ENCODE results near the gene TRIM8.
A peak's percentile ranks its signal among the peaks of the same experiment; 100 is the strongest.
"Not testable (repeated sequence)": the region's sequence is repeated elsewhere in the genome, so short reads cannot be mapped to it uniquely, and the experiment has no call there.

The TRIM8 gene

GRCh38 chr10:102677331-102678067 lies 33.2 kb downstream of the TRIM8 start:
- Histone ChIP-seq H3K9me3 (ENCODE audit: low read length) (peaks cover 5% of the 10 kb centered on the region), H3K27me3 (ENCODE audit: insufficient read depth, low read length) (no peaks in the 10 kb centered on the region), H3K4me1 (ENCODE audit: insufficient read depth, low read length) (peaks cover 71% of the 10 kb centered on the region), H3K4me3 (ENCODE audit: low read length) (no peak overlapping the region), H3K36me3 (ENCODE audit: insufficient read depth, low read length) (peaks cover 14% of the 10 kb centered on the region), H2AFZ (ENCODE audit: low read depth, low read length) (no peak overlapping the region)

GRCh38 chr10:102678068-102678400 lies 33.8 kb downstream of the TRIM8 start:
- Histone ChIP-seq H3K36me3 (ENCODE audit: insufficient read depth, low read length) (peaks cover 18% of the 10 kb centered on the region), H3K4me3 (ENCODE audit: low read length) (no peak overlapping the region), H3K4me1 (ENCODE audit: insufficient read depth, low read length) (peaks cover 67% of the 10 kb centered on the region), H3K27me3 (ENCODE audit: insufficient read depth, low read length) (no peaks in the 10 kb centered on the region), H3K9me3 (ENCODE audit: low read length) (peaks cover 5% of the 10 kb centered on the region), H2AFZ (ENCODE audit: low read depth, low read length) (no peak overlapping the region)

- H3K36me3 ChIP-seq (ENCODE audit: insufficient read depth, low read length) = peaks cover 21% of the 10 kb centered on the region
- peaks cover 58% of the 10 kb centered on the region for H3K4me1 ChIP-seq (ENCODE audit: insufficient read depth, low read length)
- H3K4me3 ChIP-seq (ENCODE audit: low read length) = peak overlapping the region; percentile 1
- no peaks in the 10 kb centered on the region for H3K27me3 ChIP-seq (ENCODE audit: insufficient read depth, low read length)
- peaks cover 5% of the 10 kb centered on the region for H3K9me3 ChIP-seq (ENCODE audit: low read length)
- no peak overlapping the region for H2AFZ ChIP-seq (ENCODE audit: low read depth, low read length)
These were observed 34.6 kb downstream of the TRIM8 start for GRCh38 chr10:102678842-102679289.

- Histone ChIP-seq H3K9me3 (ENCODE audit: low read length) (peaks cover 5% of the 10 kb centered on the region), H3K27me3 (ENCODE audit: insufficient read depth, low read length) (no peaks in the 10 kb centered on the region), H3K4me1 (ENCODE audit: insufficient read depth, low read length) (peaks cover 54% of the 10 kb centered on the region), H3K4me3 (ENCODE audit: low read length) (no peak overlapping the region), H2AFZ (ENCODE audit: low read depth, low read length) (no peak overlapping the region), H3K36me3 (ENCODE audit: insufficient read depth, low read length) (peaks cover 22% of the 10 kb centered on the region)
These were observed 35.3 kb downstream of the TRIM8 start for GRCh38 chr10:102679596-102679995.

- H3K4me3 ChIP-seq (ENCODE audit: low read length) = no peak overlapping the region
These were observed 37.4 kb downstream of the TRIM8 start for GRCh38 chr10:102681696-102682095.

GRCh38 chr10:102682416-102682815 lies 38.1 kb downstream of the TRIM8 start:
- peaks cover 5% of the 10 kb centered on the region for H3K9me3 ChIP-seq (ENCODE audit: low read length)
- peaks cover 30% of the 10 kb centered on the region for H3K36me3 ChIP-seq (ENCODE audit: insufficient read depth, low read length)
- no peaks in the 10 kb centered on the region for H3K27me3 ChIP-seq (ENCODE audit: insufficient read depth, low read length)
- H3K4me1 ChIP-seq (ENCODE audit: insufficient read depth, low read length) = peaks cover 27% of the 10 kb centered on the region
- no peak overlapping the region for H2AFZ ChIP-seq (ENCODE audit: low read depth, low read length)
- H3K4me3 ChIP-seq (ENCODE audit: low read length) = no peak overlapping the region

More at GRCh38 chr10:102681696-102682095, 37.4 kb downstream of the TRIM8 start:
- peaks cover 34% of the 10 kb centered on the region for H3K4me1 ChIP-seq (ENCODE audit: insufficient read depth, low read length)
- H3K27me3 ChIP-seq (ENCODE audit: insufficient read depth, low read length) = no peaks in the 10 kb centered on the region
- no peak overlapping the region for H2AFZ ChIP-seq (ENCODE audit: low read depth, low read length)
- H3K36me3 ChIP-seq (ENCODE audit: insufficient read depth, low read length) = peaks cover 30% of the 10 kb centered on the region
- peaks cover 5% of the 10 kb centered on the region for H3K9me3 ChIP-seq (ENCODE audit: low read length)

- Histone ChIP-seq H3K27me3 (ENCODE audit: insufficient read depth, low read length) (no peaks in the 10 kb centered on the region), H2AFZ (ENCODE audit: low read depth, low read length) (no peak overlapping the region)
These were observed 38.7 kb downstream of the TRIM8 start for GRCh38 chr10:102682981-102683380.

GRCh38 chr10:102683736-102684135 lies 39.5 kb downstream of the TRIM8 start:
- Histone ChIP-seq H3K4me3 (ENCODE audit: low read length) (no peak overlapping the region), H3K36me3 (ENCODE audit: insufficient read depth, low read length) (peaks cover 41% of the 10 kb centered on the region), H3K9me3 (ENCODE audit: low read length) (peaks cover 5% of the 10 kb centered on the region), H3K27me3 (ENCODE audit: insufficient read depth, low read length) (no peaks in the 10 kb centered on the region), H2AFZ (ENCODE audit: low read depth, low read length) (no peak overlapping the region), H3K4me1 (ENCODE audit: insufficient read depth, low read length) (peaks cover 14% of the 10 kb centered on the region)

More at GRCh38 chr10:102682981-102683380, 38.7 kb downstream of the TRIM8 start:
- H3K36me3 ChIP-seq (ENCODE audit: insufficient read depth, low read length) = peaks cover 35% of the 10 kb centered on the region
- peaks cover 5% of the 10 kb centered on the region for H3K9me3 ChIP-seq (ENCODE audit: low read length)
- H3K4me1 ChIP-seq (ENCODE audit: insufficient read depth, low read length) = peaks cover 21% of the 10 kb centered on the region
- H3K4me3 ChIP-seq (ENCODE audit: low read length) = no peak overlapping the region

GRCh38 chr10:102691285-102692066 lies 47.2 kb downstream of the TRIM8 start:
- Histone ChIP-seq H3K4me1 (ENCODE audit: insufficient read depth, low read length) (no peaks in the 10 kb centered on the region), H3K4me3 (ENCODE audit: low read length) (no peak overlapping the region), H3K27me3 (ENCODE audit: insufficient read depth, low read length) (no peaks in the 10 kb centered on the region), H3K36me3 (ENCODE audit: insufficient read depth, low read length) (peaks cover 24% of the 10 kb centered on the region), H2AFZ (ENCODE audit: low read depth, low read length) (no peak overlapping the region), H3K9me3 (ENCODE audit: low read length) (no peaks in the 10 kb centered on the region)

- H2AFZ ChIP-seq (ENCODE audit: low read depth, low read length); H3K27me3 ChIP-seq (ENCODE audit: insufficient read depth, low read length); H3K9me3 ChIP-seq (ENCODE audit: low read length); H3K4me3 ChIP-seq (ENCODE audit: low read length); H3K4me1 ChIP-seq (ENCODE audit: insufficient read depth, low read length): not testable (repeated sequence)
- H3K36me3 ChIP-seq (ENCODE audit: insufficient read depth, low read length) = peaks cover 35% of the 10 kb centered on the region
These were observed 51.1 kb downstream of the TRIM8 start for GRCh38 chr10:102695401-102695800.

- Histone ChIP-seq H3K4me3 (ENCODE audit: low read length) (no peak overlapping the region), H3K36me3 (ENCODE audit: insufficient read depth, low read length) (peaks cover 40% of the 10 kb centered on the region), H2AFZ (ENCODE audit: low read depth, low read length) (no peak overlapping the region), H3K27me3 (ENCODE audit: insufficient read depth, low read length) (no peaks in the 10 kb centered on the region), H3K9me3 (ENCODE audit: low read length) (peaks cover 2% of the 10 kb centered on the region), H3K4me1 (ENCODE audit: insufficient read depth, low read length) (no peaks in the 10 kb centered on the region)
These were observed 52.5 kb downstream of the TRIM8 start for GRCh38 chr10:102696736-102697135.

- no peaks in the 10 kb centered on the region for H3K27me3 ChIP-seq (ENCODE audit: insufficient read depth, low read length)
- H3K36me3 ChIP-seq (ENCODE audit: insufficient read depth, low read length) = peaks cover 42% of the 10 kb centered on the region
- no peak overlapping the region for H2AFZ ChIP-seq (ENCODE audit: low read depth, low read length)
- no peaks in the 10 kb centered on the region for H3K4me1 ChIP-seq (ENCODE audit: insufficient read depth, low read length)
- no peak overlapping the region for H3K4me3 ChIP-seq (ENCODE audit: low read length)
- H3K9me3 ChIP-seq (ENCODE audit: low read length) = peaks cover 2% of the 10 kb centered on the region
These were observed 54.6 kb downstream of the TRIM8 start for GRCh38 chr10:102698894-102699293.

- H3K27me3 ChIP-seq (ENCODE audit: insufficient read depth, low read length) = no peaks in the 10 kb centered on the region
- peaks cover 39% of the 10 kb centered on the region for H3K36me3 ChIP-seq (ENCODE audit: insufficient read depth, low read length)
- H3K4me3 ChIP-seq (ENCODE audit: low read length) = no peak overlapping the region
- no peak overlapping the region for H2AFZ ChIP-seq (ENCODE audit: low read depth, low read length)
- peaks cover 2% of the 10 kb centered on the region for H3K9me3 ChIP-seq (ENCODE audit: low read length)
- no peaks in the 10 kb centered on the region for H3K4me1 ChIP-seq (ENCODE audit: insufficient read depth, low read length)
These were observed 57.0 kb downstream of the TRIM8 start for GRCh38 chr10:102701272-102701671.
